ENCODE data around the gene C1QB. TPM values are rescaled to one million over a fixed set of nuclear protein-coding genes. Genes with fewer than 3 reads are reported as not detected.

C1QB gene
- total and polyA plus RNA-seq, 2 donors (not counting 1 experiment from before 2014, with no cell fraction given) = 0.16 TPM; not detected in 1

DNA sequence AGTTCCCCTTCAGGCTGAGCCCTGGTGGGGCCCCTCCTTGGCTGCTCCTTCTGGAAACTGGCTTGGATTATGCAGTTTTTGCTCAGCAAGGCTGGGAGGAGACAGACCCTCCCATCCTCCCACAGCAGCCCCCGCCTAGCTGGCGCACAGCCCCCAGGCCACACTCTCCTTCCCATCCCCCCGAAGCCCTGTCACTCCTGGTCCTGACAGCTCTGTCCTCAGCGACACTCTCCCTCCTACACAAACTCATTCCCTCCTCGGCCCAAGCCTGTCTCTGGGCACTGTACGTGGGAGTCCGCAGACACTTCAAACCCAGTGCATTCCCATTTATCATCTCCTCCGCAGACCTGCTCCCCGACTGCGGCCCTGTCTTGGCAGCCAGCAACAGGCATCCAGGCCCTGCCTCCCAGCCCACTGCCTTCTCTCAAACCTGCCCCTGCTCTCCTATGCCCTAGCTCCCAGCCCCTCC is 32.6 kb downstream of the C1QB start:
- Histone ChIP-seq H3K27me3 (replicated peaks in 1 of 4; ENCODE audit: control extremely low read depth in 1 of 4, control insufficient read depth in 3 of 4, insufficient read depth in 4 of 4, low read length in 3 of 4) (peaks cover 0 to 3% (median 0%) of the 10 kb centered on the region in 4 experiments), H3K27ac (ENCODE audit: low read length in 2 of 2) (no peak overlapping the region), H3K9me3 (ENCODE audit: control extremely low read depth in 1 of 3, control insufficient read depth in 2 of 3, insufficient read depth in 1 of 3, low read length in 2 of 3) (no peaks in the 10 kb centered on the region), H3K36me3 (replicated peaks in 1 of 2; ENCODE audit: control extremely low read depth in 1 of 2, control insufficient read depth in 1 of 2, extremely low read depth in 1 of 2, insufficient read depth in 2 of 2, low read length in 1 of 2) (no peaks in the 10 kb centered on the region), H2AFZ (ENCODE audit: insufficient read depth, low read depth, low read length, poor library complexity, severe bottlenecking) (no peak overlapping the region), H4K20me1 (ENCODE audit: control insufficient read depth, insufficient read depth, low read length, poor library complexity, severe bottlenecking) (no peaks in the 10 kb centered on the region), H3K4me2 (replicated peaks; ENCODE audit: low read depth, low read length, poor library complexity, severe bottlenecking) (no peak overlapping the region), H3K4me3 (ENCODE audit: control extremely low read depth in 1 of 5, extremely low read depth in 1 of 5, insufficient read depth in 1 of 5, low read depth in 2 of 5, low read length in 4 of 5) (no peak overlapping the region), H3K9ac (ENCODE audit: low read length) (no peak overlapping the region), H3K4me1 (ENCODE audit: control insufficient read depth in 2 of 2, insufficient read depth in 2 of 2, low read length in 2 of 2) (no peaks in the 10 kb centered on the region), H3K79me2 (ENCODE audit: control insufficient read depth, insufficient read depth, low read length) (no peaks in the 10 kb centered on the region)
- Mint-ChIP-seq H3K27ac (no peak overlapping the region), H3K9me3 (ENCODE audit: insufficient read depth) (no peaks in the 10 kb centered on the region), H3K4me3 (no peak overlapping the region), H3K27me3 (peaks cover 33% of the 10 kb centered on the region), H3K4me1 (no peaks in the 10 kb centered on the region)
- 89% methylated on average over 10 of the region's 10 CpGs for WGBS (ENCODE audit: insufficient coverage)
- ATAC-seq (ENCODE audit: low read depth) (no peak), DNase-seq (no peak)
- intact Hi-C loops (cut with micrococcal nuclease) = no loop called here
- TF ChIP-seq EZH2 (IDR thresholded peaks at IDR 0.05; ENCODE audit: borderline replicate concordance, insufficient read depth, low read depth, low read length, poor library complexity, severe bottlenecking) = no peak
- TF ChIP-seq, protein P1, sequence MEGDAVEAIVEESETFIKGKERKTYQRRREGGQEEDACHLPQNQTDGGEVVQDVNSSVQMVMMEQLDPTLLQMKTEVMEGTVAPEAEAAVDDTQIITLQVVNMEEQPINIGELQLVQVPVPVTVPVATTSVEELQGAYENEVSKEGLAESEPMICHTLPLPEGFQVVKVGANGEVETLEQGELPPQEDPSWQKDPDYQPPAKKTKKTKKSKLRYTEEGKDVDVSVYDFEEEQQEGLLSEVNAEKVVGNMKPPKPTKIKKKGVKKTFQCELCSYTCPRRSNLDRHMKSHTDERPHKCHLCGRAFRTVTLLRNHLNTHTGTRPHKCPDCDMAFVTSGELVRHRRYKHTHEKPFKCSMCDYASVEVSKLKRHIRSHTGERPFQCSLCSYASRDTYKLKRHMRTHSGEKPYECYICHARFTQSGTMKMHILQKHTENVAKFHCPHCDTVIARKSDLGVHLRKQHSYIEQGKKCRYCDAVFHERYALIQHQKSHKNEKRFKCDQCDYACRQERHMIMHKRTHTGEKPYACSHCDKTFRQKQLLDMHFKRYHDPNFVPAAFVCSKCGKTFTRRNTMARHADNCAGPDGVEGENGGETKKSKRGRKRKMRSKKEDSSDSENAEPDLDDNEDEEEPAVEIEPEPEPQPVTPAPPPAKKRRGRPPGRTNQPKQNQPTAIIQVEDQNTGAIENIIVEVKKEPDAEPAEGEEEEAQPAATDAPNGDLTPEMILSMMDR (IDR thresholded peaks at IDR 0.05) = no peak
- CTCF ChIA-PET = no interaction called here
- POLR2A ChIA-PET = no interaction called here

DNA sequence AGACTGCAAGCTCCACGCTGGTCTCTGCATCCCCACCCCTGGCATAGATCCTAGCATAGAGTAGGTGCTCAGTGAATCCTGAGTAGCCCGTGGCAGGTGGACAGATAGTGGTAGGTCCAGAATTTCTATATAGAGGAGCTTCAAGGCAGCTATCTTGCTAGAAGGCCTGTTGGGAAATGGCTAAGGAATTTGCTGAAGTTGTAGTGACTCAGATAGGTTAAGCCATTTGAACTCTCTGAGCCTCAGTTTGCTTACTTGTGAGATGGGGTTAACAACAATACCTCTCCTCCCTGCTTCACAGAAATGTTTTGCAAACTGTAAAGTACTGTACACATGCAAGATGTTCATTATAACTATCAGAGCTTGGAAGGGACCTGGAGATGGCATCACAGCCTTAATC is 34.2 kb downstream of the C1QB start:
- TF ChIP-seq, protein P1 (IDR thresholded peaks at IDR 0.05) = no peak
- TF ChIP-seq EZH2 (IDR thresholded peaks at IDR 0.05; ENCODE audit: borderline replicate concordance, insufficient read depth, low read depth, low read length, poor library complexity, severe bottlenecking) = no peak
- no peak for ATAC-seq (ENCODE audit: low read depth)
- CTCF ChIA-PET = interaction anchor here (1.4 kb wide), 1 partner anchor 45 kb away, joined by 3 read pairs; no protein-coding TSS in a partner anchor
- Histone ChIP-seq H3K27me3 (replicated peaks in 1 of 4; ENCODE audit: control extremely low read depth in 1 of 4, control insufficient read depth in 3 of 4, insufficient read depth in 4 of 4, low read length in 3 of 4) (peaks cover 0 to 3% (median 0%) of the 10 kb centered on the region in 4 experiments), H3K79me2 (ENCODE audit: control insufficient read depth, insufficient read depth, low read length) (no peaks in the 10 kb centered on the region), H4K20me1 (ENCODE audit: control insufficient read depth, insufficient read depth, low read length, poor library complexity, severe bottlenecking) (no peaks in the 10 kb centered on the region), H3K4me3 (ENCODE audit: control extremely low read depth in 1 of 5, extremely low read depth in 1 of 5, insufficient read depth in 1 of 5, low read depth in 2 of 5, low read length in 4 of 5) (no peak overlapping the region), H3K9ac (ENCODE audit: low read length) (no peak overlapping the region), H3K4me2 (replicated peaks; ENCODE audit: low read depth, low read length, poor library complexity, severe bottlenecking) (no peak overlapping the region), H3K9me3 (ENCODE audit: control extremely low read depth in 1 of 3, control insufficient read depth in 2 of 3, insufficient read depth in 1 of 3, low read length in 2 of 3) (no peaks in the 10 kb centered on the region), H3K36me3 (replicated peaks in 1 of 2; ENCODE audit: control extremely low read depth in 1 of 2, control insufficient read depth in 1 of 2, extremely low read depth in 1 of 2, insufficient read depth in 2 of 2, low read length in 1 of 2) (no peaks in the 10 kb centered on the region), H2AFZ (ENCODE audit: insufficient read depth, low read depth, low read length, poor library complexity, severe bottlenecking) (no peak overlapping the region), H3K27ac (ENCODE audit: low read length in 2 of 2) (no peak overlapping the region), H3K4me1 (ENCODE audit: control insufficient read depth in 2 of 2, insufficient read depth in 2 of 2, low read length in 2 of 2) (no peaks in the 10 kb centered on the region)
- no peak overlapping the region for H3K4me3 Mint-ChIP-seq
- H3K4me1 Mint-ChIP-seq = no peaks in the 10 kb centered on the region
- H3K27me3 Mint-ChIP-seq = peaks cover 31% of the 10 kb centered on the region
- POLR2A ChIA-PET = no interaction called here
- no peak for DNase-seq
- H3K27ac Mint-ChIP-seq = no peak overlapping the region
- no peaks in the 10 kb centered on the region for H3K9me3 Mint-ChIP-seq (ENCODE audit: insufficient read depth)
- WGBS (ENCODE audit: insufficient coverage) = 83% methylated on average over 1 of the region's 2 CpGs
- intact Hi-C loops (cut with micrococcal nuclease) = no loop called here

Data from B cell (primary cell).